SK-N-SH treated with all-trans-retinoic acid at 6 μM for 48 hours (cell line): Measurements from ENCODE around the gene TPMT.

ENCODE experiments used
- ARNTL ChIP-seq: fragments of 450-650 bp; formaldehyde crosslinking; IDR thresholded peaks from 2 replicates; pipeline ENCODE4 v1.5.0; 2020; ENCODE audit warnings: low read depth, mild to moderate bottlenecking, moderate library complexity, borderline replicate concordance
- RARB ChIP-seq: fragments of 250-450 bp; sonication (Bioruptor Pico); IDR thresholded peaks from 2 replicates; pipeline ENCODE4 v1.8.0; 2021; ENCODE audit warnings: mild to moderate bottlenecking, moderate library complexity

- TF ChIP-seq RARB (CRISPR knock-in tag) (no peak), ARNTL (no peak)
Observed at GRCh38 chr6:18168264-18168663, 13.4 kb upstream of the TPMT start.
